ENCODE measurements around the gene ECE1. TPM values are rescaled to one million over a fixed set of nuclear protein-coding genes. Genes with fewer than 3 reads are reported as not detected.

Gene ECE1
- total and polyA plus RNA-seq, 2 of the 13 experiments (the other 11 are each of a cell fraction or from before 2014, with no cell fraction given): 13.5 to 21.2 TPM

DNA sequence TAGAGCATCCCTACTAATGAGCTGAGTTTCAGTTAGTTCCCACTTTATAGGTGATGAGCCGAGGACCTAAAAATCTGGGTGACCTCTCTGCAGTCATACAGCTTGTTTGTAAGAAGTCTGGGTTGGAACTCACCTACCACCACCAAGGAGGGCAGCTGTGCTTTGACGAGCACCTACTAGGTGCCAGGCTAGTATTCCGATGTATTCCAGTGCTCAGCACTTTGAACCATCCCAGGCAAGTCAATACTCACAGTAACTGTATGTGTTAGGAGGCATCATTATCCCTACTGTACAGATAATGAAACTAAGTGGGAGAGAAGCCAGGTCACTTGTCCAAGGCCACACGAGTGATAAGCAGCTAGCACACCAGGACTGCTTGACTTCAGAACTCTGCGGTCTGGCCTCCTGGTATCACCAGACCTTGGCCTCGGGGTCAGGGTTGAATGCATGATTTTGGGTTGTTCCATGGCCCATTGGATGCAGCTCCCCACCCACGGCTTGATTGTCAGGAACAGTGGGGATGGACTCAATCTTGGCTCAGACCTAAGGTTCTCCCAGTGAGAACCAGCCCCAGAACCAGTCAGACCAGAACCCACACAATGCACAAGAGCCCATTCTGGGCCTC is 20.7 kb downstream of the ECE1 start (continued):
- TF ChIP-seq, protein P1, sequence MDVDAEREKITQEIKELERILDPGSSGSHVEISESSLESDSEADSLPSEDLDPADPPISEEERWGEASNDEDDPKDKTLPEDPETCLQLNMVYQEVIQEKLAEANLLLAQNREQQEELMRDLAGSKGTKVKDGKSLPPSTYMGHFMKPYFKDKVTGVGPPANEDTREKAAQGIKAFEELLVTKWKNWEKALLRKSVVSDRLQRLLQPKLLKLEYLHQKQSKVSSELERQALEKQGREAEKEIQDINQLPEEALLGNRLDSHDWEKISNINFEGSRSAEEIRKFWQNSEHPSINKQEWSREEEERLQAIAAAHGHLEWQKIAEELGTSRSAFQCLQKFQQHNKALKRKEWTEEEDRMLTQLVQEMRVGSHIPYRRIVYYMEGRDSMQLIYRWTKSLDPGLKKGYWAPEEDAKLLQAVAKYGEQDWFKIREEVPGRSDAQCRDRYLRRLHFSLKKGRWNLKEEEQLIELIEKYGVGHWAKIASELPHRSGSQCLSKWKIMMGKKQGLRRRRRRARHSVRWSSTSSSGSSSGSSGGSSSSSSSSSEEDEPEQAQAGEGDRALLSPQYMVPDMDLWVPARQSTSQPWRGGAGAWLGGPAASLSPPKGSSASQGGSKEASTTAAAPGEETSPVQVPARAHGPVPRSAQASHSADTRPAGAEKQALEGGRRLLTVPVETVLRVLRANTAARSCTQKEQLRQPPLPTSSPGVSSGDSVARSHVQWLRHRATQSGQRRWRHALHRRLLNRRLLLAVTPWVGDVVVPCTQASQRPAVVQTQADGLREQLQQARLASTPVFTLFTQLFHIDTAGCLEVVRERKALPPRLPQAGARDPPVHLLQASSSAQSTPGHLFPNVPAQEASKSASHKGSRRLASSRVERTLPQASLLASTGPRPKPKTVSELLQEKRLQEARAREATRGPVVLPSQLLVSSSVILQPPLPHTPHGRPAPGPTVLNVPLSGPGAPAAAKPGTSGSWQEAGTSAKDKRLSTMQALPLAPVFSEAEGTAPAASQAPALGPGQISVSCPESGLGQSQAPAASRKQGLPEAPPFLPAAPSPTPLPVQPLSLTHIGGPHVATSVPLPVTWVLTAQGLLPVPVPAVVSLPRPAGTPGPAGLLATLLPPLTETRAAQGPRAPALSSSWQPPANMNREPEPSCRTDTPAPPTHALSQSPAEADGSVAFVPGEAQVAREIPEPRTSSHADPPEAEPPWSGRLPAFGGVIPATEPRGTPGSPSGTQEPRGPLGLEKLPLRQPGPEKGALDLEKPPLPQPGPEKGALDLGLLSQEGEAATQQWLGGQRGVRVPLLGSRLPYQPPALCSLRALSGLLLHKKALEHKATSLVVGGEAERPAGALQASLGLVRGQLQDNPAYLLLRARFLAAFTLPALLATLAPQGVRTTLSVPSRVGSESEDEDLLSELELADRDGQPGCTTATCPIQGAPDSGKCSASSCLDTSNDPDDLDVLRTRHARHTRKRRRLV (CRISPR knock-in tag; IDR thresholded peaks at IDR 0.05): no peak
- TF ChIP-seq HDAC2 (CRISPR knock-in tag; IDR thresholded peaks at IDR 0.05) (peak; percentile 93), CBX1 (IDR thresholded peaks at IDR 0.05; ENCODE audit: low read depth) (no peak), HNF4G (IDR thresholded peaks at IDR 0.05; ENCODE audit: borderline replicate concordance, low read depth, low read length) (peak; percentile 86), HNF4G (CRISPR knock-in tag; IDR thresholded peaks at IDR 0.05; ENCODE audit: borderline replicate concordance, low read depth) (peak; percentile 91), ZNF614 (CRISPR knock-in tag; IDR thresholded peaks at IDR 0.05; ENCODE audit: borderline replicate concordance) (peak; percentile 86), ZMAT3 (CRISPR knock-in tag; conservative IDR thresholded peaks at IDR 0.05) (peak; percentile 56), ZNF383 (CRISPR knock-in tag; IDR thresholded peaks at IDR 0.05; ENCODE audit: borderline replicate concordance) (no peak), ARHGAP35 (CRISPR knock-in tag; IDR thresholded peaks at IDR 0.05; ENCODE audit: borderline replicate concordance) (no peak), ZNF75D (CRISPR knock-in tag; IDR thresholded peaks at IDR 0.05; ENCODE audit: borderline replicate concordance) (no peak), ZNF20 (CRISPR knock-in tag; IDR thresholded peaks at IDR 0.05) (no peak), KAT7 (CRISPR knock-in tag; IDR thresholded peaks at IDR 0.05; ENCODE audit: borderline replicate concordance) (0 out of 2 replicates have a peak, but pooled peaks have one; percentile 27)
- TF ChIP-seq, protein P2, sequence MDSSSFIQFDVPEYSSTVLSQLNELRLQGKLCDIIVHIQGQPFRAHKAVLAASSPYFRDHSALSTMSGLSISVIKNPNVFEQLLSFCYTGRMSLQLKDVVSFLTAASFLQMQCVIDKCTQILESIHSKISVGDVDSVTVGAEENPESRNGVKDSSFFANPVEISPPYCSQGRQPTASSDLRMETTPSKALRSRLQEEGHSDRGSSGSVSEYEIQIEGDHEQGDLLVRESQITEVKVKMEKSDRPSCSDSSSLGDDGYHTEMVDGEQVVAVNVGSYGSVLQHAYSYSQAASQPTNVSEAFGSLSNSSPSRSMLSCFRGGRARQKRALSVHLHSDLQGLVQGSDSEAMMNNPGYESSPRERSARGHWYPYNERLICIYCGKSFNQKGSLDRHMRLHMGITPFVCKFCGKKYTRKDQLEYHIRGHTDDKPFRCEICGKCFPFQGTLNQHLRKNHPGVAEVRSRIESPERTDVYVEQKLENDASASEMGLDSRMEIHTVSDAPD (CRISPR knock-in tag; IDR thresholded peaks at IDR 0.05): 0 out of 2 replicates have a peak, but pooled peaks have one; percentile 28
- TF ChIP-seq, protein P3, sequence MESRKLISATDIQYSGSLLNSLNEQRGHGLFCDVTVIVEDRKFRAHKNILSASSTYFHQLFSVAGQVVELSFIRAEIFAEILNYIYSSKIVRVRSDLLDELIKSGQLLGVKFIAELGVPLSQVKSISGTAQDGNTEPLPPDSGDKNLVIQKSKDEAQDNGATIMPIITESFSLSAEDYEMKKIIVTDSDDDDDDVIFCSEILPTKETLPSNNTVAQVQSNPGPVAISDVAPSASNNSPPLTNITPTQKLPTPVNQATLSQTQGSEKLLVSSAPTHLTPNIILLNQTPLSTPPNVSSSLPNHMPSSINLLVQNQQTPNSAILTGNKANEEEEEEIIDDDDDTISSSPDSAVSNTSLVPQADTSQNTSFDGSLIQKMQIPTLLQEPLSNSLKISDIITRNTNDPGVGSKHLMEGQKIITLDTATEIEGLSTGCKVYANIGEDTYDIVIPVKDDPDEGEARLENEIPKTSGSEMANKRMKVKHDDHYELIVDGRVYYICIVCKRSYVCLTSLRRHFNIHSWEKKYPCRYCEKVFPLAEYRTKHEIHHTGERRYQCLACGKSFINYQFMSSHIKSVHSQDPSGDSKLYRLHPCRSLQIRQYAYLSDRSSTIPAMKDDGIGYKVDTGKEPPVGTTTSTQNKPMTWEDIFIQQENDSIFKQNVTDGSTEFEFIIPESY (CRISPR knock-in tag; IDR thresholded peaks at IDR 0.05): no peak
- TF ChIP-seq, protein P4, sequence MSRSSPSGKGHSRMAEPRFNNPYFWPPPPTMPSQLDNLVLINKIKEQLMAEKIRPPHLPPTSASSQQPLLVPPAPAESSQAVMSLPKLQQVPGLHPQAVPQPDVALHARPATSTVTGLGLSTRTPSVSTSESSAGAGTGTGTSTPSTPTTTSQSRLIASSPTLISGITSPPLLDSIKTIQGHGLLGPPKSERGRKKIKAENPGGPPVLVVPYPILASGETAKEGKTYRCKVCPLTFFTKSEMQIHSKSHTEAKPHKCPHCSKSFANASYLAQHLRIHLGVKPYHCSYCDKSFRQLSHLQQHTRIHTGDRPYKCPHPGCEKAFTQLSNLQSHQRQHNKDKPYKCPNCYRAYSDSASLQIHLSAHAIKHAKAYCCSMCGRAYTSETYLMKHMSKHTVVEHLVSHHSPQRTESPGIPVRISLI (CRISPR knock-in tag; IDR thresholded peaks at IDR 0.05; ENCODE audit: borderline replicate concordance): no peak
- TF ChIP-seq, protein P5, sequence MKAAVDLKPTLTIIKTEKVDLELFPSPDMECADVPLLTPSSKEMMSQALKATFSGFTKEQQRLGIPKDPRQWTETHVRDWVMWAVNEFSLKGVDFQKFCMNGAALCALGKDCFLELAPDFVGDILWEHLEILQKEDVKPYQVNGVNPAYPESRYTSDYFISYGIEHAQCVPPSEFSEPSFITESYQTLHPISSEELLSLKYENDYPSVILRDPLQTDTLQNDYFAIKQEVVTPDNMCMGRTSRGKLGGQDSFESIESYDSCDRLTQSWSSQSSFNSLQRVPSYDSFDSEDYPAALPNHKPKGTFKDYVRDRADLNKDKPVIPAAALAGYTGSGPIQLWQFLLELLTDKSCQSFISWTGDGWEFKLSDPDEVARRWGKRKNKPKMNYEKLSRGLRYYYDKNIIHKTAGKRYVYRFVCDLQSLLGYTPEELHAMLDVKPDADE (CRISPR knock-in tag; IDR thresholded peaks at IDR 0.05): no peak
- TF ChIP-seq, protein P6, sequence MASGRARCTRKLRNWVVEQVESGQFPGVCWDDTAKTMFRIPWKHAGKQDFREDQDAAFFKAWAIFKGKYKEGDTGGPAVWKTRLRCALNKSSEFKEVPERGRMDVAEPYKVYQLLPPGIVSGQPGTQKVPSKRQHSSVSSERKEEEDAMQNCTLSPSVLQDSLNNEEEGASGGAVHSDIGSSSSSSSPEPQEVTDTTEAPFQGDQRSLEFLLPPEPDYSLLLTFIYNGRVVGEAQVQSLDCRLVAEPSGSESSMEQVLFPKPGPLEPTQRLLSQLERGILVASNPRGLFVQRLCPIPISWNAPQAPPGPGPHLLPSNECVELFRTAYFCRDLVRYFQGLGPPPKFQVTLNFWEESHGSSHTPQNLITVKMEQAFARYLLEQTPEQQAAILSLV (CRISPR knock-in tag; IDR thresholded peaks at IDR 0.05; ENCODE audit: borderline replicate concordance): 0 out of 2 replicates have a peak, but pooled peaks have one; percentile 58

Data from HepG2 (cell line).